Measurements from ENCODE around the gene GCNT3.

- TF ChIP-seq POLR2A (IDR thresholded peaks at IDR 0.05; ENCODE audit: low read length) = no peak
- TF ChIP-seq GATA1 (IDR thresholded peaks at IDR 0.05; ENCODE audit: low read depth, low read length) = no peak
These were observed 46.3 kb upstream of the GCNT3 start for GRCh38 chr15:59565299-59565698.
